ENCODE results near the gene TXNRD2.

TXNRD2 gene

DNA sequence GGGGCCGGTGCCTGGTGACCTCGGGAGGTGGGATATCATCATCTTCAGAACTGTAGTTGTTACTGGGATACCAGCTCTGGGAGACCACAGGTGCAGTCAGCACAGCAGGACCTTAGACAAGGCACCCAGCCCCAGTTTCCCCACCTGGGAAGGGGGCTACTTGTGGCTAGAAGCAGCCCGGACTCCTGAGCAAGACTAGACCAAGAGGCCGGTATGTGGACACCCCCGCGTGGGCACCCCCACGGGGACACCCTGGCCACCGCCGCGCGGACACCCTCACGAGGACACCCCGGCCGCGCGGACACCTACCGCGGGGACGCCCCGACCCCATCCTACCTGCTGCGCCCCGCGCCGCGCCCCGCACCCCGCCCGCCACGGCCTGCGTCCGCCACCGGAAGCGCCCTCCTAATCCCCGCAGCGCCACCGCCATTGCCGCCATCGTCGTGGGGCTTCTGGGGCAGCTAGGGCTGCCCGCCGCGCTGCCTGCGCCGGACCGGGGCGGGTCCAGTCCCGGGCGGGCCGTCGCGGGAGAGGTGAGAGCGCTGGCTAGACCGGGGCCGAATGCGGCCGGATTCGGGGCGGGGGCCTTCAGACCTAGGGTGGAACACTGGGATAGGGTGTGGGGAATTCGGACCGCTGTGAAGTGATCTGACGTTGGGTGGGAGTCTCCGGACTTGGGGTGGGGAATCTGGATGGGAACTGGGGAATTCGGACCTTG is at the start of gene TXNRD2, which contains the start of gene COMT:
TSS of gene TXNRD2 (minus strand) at position 454 of the 718 bp plus-strand sequence. CDS start at position 439, 15 bp downstream.
TSS of gene COMT (plus strand) at position 408 of the 718 bp plus-strand sequence. CDS start 20,755 bp downstream, outside the sequence.
- DNase-seq: peak in 9 of 14 donors; percentile 35 to 61 (median 49)

DNA sequence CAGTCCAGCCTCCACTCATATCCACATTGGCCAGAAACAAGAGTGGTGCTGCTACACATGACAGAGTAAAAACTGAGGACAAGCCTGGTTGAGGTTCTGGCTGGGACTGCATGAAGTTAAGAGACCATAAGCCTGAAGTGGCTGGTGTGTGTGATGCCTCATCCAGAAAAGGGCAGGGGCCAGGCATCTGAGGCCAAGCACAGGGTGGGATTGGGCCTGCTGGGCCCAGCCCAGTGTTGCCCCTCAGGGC is 49.7 kb upstream of the TXNRD2 start:
- DNase-seq: no peak

DNA sequence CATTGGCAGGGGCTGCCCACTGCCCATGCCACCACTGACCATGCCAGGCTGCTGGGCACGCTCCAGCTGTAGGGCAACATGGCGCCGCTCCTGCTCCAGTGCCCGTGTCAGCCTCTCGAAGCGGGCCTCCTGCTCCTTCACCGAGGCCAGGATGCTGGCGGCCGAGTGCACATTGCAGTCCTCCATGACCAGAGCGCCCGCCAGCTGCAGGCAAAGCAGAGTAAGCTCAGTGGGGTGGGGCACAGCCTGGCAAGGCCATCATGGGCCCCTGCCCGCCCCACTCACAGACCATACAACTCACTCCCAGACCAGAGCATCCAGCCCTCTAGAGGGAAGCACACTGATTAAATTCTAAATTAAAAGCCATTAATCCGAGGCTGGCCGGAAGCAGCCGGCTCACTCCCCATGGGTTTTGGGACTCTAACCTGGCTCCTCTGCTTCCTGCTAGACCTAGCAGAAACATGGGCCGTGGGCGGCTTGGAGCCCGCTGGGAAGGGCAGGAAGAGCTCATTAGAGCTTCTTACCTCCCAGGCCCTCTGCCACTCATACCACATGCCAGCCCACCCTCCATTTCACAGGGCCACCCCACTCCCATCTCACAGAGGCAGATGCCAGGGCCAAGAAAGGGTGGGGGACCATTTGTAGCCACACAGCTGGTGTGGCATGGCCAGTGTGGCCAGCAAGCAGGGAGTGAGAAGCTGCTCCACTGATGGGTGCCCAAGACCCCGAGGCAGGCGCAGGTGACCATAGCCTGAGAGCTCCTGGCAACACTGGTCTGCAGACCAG is 49.2 kb upstream of the TXNRD2 start:
- DNase-seq: no peak

DNA sequence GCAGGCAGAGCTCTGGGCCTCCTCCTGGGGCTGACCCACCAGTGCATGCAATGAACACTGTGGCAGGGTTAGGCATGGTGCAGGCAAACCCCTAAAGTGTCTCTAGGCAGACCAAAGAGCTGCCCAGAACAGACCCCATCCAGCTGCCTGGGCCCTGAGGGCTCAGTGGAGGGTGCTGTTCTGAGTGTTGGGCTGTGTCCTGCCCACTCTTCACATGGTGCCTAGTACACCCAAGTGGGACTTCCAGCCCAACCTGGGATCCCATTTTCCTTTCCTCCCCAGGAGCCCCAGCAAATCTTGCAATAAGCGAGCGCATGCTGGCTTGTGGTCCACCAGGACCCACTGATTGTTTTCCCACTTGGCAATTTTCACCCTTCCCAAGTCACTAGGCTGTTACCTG is 48.6 kb upstream of the TXNRD2 start:
- DNase-seq: no peak

DNA sequence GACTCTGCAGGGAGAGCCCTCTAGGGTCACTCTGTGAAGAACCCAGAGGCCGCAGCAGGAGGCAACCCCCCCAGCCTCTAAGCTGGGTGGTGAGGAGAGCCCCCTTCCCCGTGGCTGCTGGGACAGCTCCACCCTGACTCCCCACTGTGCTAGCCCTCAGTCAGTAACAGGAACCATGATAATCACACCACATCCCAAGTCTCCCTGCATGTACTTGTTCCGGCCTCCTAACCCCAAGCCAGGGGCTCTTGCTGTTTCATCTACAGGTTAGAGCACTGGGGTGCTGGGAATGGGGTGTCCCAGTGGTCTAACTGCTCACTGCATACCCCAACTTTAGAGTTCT is 48.1 kb upstream of the TXNRD2 start:
- DNase-seq: no peak

DNA sequence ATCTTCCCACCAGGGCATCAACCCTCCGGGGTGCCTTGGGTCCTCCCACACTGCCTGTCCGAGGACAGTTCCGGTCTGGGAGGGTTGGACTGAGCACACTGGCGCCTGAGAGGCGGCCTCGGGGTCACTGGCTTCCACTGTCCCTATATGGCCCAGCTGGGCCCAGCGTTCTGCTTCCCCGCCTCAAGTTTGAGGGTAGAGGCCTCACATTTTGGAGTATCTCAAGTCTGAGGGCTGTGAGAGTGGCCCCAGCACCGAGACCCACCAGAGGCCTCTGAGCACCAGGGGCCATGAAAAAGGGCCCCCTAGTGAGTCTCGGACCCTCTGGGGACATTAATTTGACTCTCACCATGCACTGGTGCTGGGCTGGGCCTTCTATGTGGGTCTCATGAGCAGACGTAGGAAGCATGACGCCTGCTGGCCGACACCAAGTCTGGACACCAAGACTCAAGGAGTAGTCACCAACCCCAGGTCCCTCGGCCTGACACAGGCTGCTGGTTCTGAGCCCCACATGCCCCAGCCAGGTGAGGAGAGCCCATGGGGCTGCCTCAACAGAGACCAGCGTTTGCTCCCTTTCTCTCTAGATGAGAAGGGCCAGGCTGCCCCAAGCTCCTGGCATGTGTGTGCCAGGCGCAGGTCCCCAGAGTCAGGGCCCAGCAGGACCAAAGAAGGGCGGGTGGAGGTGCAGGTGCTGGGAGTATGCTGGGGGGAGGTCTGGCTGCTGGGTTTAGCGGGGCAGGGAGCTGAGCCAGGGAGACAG is 47.5 kb upstream of the TXNRD2 start:
- no peak for DNase-seq

DNA sequence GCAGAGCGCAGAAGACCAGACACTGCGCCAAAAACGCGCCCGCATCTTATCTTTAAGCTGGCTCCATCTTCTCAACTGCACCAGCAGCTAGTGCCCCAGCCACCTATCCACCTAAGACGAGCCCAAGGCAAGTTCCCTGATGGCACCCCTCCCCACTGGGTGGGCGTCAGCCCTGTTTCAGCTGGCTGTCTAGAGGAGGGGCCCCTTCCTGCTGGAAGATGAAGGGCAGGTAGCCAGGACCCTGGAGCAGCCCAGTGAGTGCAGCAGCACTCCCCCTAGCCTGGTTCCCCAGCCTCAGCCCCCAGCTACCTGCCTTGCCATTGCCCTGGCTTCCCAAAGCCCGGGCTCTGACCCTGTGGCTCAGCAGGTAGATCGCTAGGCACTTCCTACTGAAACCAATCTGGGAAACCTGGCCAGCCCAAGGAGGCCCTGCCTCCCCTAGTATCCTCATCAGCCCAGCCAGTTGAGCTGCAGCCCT is 46.8 kb upstream of the TXNRD2 start:
- no peak for DNase-seq

DNA sequence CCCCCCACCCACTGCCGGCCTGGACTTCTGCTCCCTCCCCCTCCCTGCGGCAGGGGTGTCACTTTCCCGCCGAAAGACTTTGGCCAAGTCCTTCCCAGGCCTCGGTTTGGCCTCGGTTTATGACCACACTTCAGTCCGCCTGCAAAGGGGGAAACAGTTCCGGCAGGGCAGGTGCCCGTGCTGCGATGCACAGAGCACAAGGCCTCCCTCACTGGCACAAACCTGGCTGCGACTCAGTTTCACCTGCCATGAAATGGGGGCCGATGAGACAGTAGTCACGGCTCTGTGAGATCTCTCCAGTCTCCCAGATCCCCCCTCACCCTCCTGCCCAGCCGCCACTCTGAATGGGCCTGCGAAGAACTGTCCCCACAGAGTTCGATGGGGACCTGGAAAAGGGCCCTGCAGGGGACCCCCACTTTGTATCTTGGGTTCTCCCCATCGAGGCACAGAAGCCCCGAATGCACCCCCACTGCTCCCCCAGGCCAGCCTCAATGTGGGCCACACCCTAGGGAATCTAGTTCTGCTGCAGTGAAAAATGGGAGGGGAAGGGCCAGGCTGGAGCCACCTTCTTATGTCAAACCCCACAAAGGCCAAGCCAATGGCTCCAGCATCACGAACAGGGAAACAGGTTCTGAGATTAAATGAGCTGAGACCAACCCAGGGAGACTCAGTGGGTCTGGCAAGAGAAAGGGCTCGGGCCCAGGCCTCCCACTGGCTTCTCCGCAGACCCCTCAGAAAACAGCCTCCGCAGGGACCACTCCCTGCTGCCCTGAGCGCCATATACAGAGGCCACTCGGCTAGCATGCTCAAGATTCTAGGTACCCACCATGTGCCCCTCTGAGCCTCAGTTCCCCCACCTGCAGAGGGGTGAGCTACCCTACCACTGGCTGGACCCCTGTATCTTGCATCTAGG is 46.0 kb upstream of the TXNRD2 start:
- DNase-seq: no peak

DNA sequence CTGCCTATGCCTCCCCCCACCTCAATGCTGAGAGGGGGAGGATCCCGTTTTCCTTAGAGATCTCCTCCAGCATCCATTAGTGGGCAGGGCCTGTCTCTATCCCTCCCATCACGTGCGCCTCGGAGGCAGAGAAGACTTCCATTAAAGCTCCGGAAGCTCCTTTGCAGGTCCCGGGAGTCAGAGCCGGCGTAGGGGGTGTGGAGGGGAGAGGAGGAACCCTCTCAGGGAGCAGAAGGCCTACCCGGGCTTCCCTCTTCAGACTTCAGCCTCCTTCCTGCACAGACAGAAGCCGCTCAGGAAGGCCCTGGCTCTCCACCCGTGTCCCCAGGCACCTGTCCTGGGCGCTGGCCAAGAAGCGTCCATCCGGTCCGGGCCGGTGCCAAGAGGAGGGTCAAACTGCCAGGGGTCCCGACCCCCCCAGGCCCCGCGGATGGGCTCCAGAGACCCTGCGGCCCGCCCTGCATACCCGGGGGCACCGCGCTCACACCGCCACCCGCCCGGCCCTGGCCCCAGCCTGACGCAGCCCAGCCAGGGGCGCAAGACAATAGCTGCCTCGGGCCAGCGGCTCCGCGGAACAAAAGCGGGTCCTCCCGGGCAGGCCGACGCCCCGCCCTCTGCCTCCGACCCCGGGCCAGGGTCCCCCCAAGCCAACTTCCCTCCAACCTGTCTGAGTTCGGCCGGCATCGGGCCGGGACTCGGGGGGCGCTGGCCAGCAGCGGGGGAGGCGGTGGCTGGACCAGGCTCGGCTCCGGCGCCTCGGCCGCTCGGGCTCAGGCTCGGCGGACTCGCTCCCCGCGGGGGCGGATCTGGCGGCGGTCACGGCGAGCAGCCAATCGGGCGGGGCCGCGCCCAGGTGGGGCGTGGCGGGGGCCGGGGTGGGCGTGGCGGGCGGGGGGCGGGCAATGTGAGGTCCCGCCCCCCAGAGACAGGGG is 45.1 kb upstream of the TXNRD2 start:
- peak in 11 of 14 donors; percentile 17 to 77 (median 42) for DNase-seq

DNA sequence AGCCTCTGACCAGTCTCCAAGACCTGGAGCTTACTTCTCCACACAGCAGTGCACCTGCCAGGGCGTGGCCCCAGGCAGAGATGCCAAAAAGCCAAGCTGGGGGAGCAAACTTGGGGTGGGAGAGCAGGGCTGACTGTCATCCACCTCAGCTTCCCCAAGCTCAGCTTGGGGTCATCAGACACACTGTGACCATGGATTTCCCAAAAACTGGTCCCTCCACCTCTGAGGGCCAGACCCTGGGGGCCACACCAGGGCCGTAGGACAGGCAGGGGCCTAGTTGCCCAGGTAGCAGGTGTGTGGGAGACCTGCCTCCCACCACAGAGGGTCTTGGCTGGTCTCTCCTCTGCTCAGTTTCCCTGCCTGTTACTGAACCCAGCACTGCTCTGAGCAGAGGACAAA is 44.4 kb upstream of the TXNRD2 start:
- no peak for DNase-seq

DNA sequence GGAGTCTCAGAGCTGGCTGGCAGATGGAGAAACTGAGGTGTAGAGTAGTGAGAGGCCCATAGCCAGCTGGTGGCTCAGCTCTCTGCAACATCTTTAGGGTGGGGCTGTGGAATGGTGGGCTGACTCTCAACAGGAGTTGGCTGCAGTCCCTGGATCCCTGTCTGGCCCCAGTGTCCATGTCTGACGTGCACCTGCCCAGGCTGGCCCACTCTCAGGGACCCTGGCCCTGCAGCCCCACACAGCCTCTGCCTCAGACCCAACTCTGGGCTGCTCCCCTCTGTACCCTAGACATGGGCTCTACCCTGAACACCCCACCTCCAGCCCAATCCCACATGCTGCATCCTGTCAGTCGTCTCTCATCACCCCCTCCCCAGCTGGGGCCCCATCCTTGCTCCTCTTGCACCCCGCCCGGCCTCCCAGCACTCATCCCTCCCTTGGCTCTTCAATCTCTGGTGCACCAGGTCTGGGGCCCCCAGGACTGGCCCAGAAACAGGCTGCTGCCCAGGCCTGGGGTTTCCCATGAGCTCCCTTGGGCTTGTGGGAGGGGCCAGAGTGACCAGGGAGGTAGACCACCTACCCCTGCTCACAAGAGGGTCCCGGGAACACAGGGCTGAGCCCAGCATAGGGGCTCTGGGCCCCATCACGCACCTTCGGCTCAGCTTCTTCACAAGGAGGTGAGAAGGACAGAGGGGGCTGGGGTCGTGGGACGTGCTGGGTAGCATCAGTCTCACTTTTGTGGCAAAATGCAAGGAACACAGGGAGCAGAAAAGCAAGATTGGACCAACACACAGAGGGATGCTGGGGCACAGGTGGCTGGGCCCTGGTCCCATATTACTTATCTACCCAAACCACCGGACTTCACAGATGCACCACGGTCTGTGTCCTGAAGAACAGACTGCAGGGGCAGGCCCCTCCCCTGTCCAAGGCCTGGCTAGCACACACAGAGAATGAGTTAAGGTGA is 43.5 kb upstream of the TXNRD2 start:
- DNase-seq: no peak

DNA sequence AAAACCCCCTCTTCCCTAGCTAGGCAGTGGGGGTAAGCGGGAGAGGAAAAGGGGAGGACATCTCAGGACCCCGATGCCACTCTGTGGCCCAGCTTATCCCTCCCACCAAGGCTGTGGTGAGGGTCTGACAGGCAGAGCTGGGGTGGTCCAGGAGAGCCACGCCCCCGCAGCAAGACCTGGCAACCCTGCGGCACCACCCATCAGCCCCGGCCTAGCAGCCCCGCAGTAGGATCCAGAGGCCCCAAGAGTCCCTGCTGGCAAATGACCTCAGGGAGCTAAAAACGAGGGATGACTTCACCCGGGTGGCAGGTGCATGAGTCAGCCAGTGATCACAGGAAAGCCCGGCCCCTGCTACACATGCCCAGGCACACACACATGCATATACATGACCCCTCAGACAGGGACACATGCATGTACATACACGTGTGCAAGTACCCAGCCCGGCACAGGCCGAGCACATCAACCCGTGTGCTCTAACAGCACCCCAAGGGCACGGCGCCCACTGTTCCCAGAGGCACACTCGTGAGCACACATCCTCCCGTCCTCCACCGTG is 42.7 kb upstream of the TXNRD2 start:
- DNase-seq: peak in 1 of 14 donors; percentile 41

DNA sequence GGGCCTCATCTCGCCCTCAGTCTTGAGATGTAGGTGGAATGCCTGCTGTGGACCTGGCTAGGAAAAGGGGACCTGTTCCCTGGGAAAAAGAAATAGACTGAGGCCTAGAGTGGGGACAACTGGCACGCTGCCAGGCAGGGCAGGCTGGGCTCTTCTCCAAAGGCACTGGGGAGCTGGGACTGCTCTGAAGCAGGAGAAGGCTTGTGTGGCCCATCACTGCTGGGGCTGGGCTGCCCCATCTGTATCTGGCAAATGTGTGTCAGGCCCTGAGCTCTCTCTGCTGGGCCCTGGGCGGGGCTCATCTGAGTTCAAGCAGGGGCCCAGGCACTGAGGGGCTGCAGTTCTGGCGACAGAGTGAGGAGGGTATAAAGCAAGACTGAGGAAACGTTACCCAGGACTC is 42.1 kb upstream of the TXNRD2 start:
- DNase-seq: peak in 1 of 14 donors; percentile 37

DNA sequence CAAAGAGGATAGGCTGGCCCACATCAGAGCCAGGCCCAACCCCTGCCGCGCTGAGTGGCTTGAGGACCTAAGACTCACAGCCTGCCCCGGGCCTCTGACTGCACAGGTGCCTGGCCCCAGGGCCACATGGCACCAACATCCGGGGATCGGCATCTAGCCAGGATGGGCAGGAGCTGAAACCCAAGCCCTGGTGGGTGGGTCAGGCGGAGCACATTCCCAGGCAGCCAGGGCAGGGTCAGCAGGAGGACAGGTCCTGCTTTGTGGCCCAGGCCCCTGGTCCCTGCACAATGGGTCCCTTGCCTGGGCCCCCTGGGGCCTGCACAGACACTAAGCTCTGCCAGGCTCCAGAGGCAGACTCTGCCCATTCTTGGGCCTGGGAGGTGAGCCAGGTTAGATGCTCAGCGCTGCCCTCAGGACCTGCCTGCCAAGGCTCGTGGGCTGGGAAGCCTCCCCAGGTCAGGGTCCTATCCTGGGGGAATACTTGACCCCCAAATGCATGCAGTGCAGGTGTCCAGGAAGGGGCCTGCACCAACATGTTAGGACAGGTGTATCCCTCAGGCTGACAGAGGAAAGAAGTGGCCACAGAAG is 41.5 kb upstream of the TXNRD2 start:
- no peak for DNase-seq

DNA sequence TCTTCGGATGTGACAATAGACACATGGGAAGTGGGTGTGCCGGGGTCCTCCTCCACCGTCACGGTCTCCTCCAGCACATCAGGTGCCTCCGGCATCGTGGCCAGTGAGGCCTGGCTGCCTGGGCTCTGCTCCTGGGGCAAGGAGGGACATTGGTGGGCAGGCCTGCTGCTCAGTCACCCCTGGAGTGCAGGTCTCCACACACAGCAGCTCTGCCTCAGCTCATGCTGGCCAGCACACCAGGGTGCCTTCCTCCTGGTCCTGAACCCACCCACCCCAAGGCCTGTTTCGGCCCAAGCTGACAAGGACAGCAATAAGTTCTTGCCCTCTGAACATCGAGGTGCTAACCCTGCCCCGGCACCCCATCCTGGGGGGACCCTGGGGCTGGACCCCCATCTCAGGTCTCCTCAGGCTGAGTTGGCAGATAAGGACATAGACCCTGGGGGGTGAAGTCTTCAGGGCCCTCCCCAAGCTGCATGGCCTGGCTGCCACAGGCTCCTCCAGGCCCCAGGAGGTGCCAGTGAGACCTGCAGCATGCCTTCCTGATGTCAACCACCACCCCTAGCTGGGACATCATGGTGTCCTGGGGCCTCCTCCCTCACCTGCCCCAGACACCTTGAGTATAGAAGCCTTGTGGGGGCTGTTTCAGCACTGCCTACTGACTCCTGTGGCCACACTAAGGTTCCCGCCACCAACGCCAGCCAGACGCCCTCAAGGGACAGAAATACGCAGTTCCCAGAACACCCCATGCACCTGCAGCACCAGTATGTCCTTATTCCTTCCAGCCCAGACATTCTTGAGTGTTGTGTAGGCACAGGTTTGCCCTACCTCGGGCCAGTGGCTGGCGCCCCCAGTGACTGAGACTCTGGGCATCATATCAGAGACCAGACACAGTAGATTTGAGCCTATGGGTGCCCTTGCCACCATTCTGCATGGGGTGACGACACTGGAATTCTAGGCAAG is 40.6 kb upstream of the TXNRD2 start:
- no peak for DNase-seq

DNA sequence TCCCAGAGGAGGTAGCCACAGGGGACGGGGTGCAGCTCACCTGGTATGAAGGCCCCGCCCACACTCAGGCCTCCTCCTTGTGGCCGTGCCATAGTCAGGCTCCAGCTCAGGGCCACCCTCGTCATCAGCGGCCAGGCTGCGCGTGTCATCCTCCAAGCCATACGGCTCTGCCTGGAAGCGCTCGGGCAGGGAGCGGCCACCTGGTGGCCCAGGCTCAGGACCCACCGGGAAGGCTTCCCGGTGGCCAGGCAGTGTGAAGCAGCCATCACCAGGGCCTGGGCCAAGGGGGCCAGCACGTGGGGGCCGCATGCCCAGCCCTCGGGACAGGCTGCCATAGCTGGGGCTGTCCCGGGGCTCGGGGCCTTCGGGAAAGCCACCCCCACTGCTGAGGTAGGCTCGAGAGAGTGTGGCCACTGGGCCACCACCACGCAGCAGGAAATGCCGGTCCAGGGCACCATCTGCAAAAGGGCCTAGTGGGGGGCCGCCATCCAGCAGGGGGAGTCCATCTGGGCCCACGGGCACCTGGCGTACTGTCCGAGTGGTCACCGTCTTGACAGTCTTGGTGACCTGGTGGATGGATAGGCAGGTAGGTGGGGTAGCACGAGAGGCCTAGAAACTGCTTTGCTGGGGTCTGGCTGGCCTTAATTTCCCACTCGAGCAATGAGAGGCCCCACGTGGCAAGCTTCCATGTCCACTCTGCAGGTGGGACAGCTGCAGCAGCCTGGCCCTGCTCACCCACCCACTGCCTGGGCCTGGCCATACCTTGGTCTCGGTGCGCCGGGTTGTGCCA is 39.7 kb upstream of the TXNRD2 start:
- no peak for DNase-seq

DNA sequence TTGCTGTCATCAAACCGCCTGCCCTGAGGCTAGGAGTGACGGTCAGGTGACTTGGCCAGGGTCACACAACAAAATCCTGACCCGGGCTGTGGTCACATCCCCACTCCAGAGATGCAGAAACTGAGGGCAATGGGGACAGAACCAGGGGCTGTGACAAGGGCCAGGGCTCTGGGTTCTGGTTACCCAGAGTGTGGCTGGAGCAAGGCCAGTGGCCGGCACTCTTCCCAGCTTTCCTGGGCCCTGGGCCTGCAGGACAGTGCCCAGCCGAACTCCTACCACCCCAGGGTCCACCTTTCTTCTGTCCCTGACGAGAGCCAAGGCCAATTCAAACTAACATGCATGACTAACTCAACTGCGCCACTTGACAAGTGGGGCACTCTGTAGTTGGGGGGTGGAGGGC is 39.1 kb upstream of the TXNRD2 start:
- no peak for DNase-seq
